Stimulated activated CD8-positive, alpha-beta memory T cell treated with anti-CD3 and anti-CD28 coated beads, Interleukin-4, amount 100 ng/mL, for 48 hours (primary cell): ENCODE data around the gene MICAL2.

Source experiments
- DNase-seq: peaks from one replicate; pipeline ENCODE4 v3.0.0-alpha.2; 2020

MICAL2 gene

GRCh38 chr11:12076840-12077534 lies 33.4 kb upstream of the MICAL2 start:
- no peak for DNase-seq

- DNase-seq: no peak
Measured at GRCh38 chr11:12077535-12078280, 32.7 kb upstream of the MICAL2 start.

DNA sequence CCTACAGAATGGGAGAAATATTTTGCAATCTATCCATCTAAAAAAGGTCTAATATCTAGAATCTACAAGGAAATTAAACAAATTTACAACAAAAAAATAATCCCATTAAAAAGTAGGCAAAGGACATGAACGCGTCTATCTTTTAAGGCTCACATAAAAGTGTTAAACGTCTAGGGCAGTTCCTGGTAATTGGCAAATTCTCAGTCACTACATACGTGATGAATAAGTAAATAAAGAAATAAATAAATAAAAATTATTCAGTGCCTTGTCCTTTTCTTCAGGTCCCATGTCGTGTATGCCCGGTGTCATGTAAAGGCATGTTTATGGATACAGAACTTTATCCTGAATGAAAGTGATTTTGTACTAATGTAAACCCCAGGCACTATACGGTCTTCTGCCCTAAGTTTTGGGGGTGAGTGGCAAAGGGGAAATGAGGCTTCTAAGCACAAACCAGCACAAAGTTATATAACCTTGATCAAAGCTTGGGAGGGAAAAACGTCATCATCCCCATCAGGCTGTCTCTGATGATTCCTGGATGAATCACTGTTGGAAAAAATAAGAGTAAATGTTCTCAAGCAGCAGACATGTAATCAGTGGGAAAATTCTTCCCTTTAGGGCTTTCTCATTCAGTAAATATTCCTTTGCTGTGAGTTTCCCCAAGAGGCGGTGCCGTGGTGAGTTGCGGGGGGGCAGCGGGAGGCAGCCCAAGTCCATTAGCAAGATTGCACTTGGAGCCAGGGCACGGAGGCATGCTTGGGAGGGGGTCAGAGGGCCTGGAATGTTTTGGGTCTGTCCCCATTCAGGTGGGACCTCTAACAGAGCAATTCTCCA lies 30.4 kb upstream of the MICAL2 start:
- DNase-seq: no peak

DNA sequence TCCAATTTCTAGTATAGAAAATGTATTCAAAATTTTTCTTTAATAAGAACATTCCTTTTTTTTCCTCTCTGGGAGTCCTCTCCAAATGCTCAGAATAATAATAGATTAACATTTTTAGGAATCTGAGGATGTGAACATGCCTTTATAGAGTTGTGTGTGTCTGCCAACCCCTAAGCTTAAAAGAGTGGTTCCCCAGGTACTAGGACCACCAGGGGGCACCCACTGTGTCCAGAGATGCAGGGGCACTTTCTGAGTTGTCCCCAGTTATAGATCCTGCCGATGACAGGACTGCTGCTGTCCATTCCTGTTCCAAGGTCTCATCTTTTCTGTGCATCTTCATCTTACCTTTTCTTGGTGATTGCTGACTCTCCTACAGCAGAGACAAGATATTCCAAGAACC lies 27.0 kb upstream of the MICAL2 start:
- peak; percentile 54 for DNase-seq

DNA sequence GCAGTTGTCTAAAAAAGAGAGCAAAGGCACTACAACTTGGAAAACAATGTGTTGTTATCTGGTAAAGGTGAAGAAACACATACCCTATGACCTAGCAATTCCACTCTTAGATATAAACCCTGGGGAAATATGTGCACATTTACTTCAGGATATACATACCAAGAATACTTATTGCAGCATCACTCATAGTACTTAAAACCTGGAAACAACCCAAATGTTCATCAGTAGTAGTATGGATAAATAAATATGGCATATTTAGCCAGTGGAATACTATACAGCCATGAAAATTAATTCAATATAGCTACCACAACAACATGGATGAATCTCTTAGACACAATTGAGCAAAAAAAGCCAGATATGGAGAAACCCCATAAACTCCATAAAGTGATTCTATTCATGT lies 26.1 kb upstream of the MICAL2 start:
- DNase-seq: no peak

GRCh38 chr11:12085371-12086251 lies 24.8 kb upstream of the MICAL2 start:
- no peak for DNase-seq

- DNase-seq: no peak
Measured at GRCh38 chr11:12086271-12087074, 23.9 kb upstream of the MICAL2 start.

DNA sequence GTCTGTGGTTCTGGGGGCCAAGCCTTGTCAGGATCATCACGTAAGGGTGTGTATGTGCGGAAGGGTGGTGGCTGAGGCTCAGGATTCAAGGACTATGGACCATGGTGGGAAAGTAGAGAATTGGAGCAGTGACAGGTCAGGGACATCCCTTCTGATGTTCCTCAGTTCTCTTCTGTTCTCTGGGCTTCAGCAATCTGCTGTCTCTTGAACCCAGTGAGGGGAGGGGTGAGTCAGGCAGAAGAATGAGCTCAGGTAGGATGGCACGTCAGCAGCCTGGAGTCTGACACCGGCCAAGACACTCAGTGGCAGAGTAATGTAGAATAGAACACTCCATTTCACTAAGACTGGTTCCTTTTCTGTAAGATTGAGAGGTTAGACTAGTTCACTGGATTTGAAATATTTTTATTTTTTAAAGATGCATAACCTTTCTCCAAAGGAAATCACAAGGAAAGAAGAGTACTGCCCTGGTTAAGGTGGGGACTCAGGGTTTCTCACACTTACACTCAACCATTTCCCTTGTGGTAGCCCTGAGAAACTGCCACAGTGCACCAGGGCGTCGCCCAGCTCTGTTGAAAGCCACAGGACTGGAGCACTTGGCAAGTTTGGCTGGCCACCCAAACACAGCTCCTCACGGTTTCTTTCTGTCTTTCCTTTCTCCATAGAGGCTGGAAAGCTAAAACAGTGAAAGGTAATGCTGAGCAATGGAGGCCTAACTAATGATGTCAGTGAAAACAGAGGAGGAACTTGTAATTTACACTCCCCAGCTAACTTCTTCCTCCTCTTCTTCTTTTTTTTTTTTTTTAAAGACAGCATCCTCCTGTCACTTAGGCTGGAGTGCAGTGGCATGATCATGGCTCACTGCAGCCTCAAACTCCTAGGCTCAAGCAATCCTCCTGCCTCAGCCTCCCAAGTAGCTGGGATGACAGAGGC lies 23.1 kb upstream of the MICAL2 start:
- peak; percentile 57 for DNase-seq

DNA sequence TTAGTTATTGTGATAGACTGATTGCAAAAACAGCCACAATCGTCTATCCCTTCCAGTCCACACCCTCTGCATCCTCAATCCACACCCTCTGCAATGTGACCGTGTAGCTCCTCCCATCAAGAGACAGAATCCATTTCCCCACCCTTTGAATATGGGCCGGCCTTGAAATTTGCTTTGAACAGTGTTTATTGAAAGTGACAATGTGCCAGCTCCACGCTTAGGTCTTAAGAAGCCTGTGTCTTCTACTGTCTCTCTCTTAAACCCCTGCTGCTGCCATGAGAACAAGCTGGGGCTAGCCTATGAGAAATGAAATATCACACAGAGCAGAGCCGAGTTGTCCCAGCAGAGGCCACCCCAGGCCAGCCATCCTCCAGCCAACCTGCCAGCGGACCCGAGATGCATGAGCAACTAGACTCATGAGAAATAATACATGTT lies 22.3 kb upstream of the MICAL2 start:
- DNase-seq: no peak

DNA sequence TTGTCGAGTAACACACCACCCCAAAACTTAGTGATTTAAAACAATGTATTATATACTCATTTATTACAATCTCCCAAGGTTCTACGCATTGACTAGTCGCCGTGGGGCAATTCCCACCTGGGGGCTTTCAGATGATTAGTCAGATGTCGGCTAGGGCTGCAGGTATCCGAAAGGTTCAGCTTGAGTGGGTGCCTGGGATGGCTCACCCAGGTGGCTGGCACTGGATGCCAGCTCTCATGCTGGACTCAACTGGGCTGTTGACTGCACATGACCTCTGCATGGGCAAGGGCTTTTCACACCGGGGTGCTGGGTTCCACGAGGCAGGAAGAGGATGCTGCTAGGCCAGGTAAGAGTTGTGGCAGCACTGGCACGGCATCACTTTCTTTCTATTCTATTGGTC lies 21.9 kb upstream of the MICAL2 start:
- no peak for DNase-seq

DNA sequence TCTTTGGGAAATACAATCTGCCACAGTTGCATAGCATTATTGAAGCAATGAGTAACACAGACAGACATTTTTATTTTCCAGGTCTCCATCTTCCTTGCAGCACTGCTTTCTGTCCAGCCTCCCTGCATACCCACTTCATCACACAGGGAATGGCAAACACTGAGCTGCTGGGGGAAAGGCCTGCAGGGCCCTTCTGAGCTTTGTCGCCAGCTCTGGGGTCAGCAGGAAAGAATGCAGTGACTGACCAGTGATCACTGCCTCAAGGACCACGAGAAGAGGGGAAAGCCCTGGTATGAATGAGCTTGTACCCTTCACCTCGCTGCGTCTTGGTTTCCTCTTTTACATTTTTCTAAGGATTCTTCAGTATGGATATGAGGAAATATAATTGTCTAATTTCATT lies 21.3 kb upstream of the MICAL2 start:
- no peak for DNase-seq

- DNase-seq: no peak
Measured at GRCh38 chr11:12089473-12089872, 20.9 kb upstream of the MICAL2 start.

- DNase-seq: no peak
Measured at GRCh38 chr11:12090061-12090591, 20.3 kb upstream of the MICAL2 start.

DNA sequence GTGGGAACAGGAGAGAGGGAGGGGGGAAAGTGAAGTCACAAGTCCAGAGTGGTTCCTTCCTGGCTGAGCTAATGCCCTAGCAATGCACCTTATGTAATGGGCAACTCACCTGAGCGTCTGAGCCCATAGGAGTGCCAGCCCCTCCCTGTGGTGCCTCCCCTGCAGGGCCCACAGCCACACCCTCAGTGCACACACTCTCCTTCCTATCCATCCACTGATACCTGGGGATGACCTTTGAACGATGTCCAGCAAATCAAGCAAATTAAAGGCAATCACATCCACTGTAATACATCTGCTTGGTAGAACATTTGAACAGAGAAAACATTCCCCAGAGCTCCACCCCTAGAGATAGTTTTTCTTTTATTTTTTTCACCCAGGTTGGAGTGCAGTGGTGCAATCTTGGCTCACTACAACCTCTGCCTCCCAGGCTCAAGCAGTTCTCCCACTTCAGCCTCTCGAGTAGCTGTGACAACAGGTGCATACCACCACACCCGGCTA lies 19.6 kb upstream of the MICAL2 start:
- DNase-seq: no peak

GRCh38 chr11:12091956-12092558 lies 18.3 kb upstream of the MICAL2 start:
- no peak for DNase-seq

- DNase-seq: no peak
Measured at GRCh38 chr11:12092714-12093113, 17.7 kb upstream of the MICAL2 start.

GRCh38 chr11:12094872-12095800 lies 15.3 kb upstream of the MICAL2 start:
- no peak for DNase-seq

- DNase-seq: no peak
Measured at GRCh38 chr11:12097219-12097618, 13.2 kb upstream of the MICAL2 start.

GRCh38 chr11:12098601-12099000 lies 11.8 kb upstream of the MICAL2 start:
- DNase-seq: no peak
